NCI-H226 (cell line): ENCODE results near the gene GPR4.
"Not testable (repeated sequence)": the region's sequence is repeated elsewhere in the genome, so short reads cannot be mapped to it uniquely, and the experiment has no call there.

Experiments
- DNase-seq: peaks from one replicate; pipeline ENCODE4 v3.0.0-alpha.2; 2015

The GPR4 gene

DNA sequence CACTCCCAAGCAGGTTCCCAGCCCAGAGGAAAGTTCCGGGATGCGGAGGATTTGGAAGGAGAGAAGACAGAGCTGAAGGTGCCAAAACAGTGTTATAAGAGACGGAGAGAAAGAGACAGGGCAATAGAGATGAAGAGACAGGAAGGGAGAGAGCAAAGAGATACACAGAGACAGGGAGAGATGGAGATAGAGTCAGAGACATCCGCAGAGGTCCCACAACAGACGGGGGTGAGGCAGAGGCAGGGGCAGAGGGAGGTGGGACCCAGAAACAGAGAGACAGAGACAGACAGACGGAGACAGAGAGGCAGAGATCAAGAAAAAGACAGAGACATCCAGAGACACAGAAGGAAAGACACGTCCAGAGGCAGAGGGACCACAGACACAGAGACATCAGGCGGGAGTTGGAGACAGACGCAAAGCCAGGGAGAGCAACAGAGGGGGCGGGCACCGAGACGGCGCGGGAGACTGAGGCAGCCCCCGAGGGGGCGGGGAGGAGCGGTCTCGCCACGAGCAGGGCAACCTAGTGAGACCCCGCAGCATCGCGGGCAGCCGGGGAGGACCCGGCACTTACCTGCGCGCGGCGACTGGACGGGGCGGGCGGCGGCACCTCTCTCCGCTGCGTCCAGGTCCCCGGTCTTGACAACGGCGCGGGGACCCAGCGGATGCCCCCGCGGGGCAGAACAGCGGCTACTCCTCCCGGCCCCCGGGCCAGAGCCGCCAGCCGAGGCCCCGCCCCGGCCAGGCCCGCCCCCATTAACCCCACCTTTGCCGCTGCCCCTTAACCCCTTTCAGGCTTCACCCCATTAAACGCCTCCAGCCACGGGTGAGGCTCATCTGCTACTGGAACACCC lies at the start of gene GPR4:
Gene GPR4, minus strand, starts transcription at position 689 of the 851 bp plus-strand sequence. CDS start 10,346 bp downstream, outside the sequence.
- DNase-seq = no peak

DNA sequence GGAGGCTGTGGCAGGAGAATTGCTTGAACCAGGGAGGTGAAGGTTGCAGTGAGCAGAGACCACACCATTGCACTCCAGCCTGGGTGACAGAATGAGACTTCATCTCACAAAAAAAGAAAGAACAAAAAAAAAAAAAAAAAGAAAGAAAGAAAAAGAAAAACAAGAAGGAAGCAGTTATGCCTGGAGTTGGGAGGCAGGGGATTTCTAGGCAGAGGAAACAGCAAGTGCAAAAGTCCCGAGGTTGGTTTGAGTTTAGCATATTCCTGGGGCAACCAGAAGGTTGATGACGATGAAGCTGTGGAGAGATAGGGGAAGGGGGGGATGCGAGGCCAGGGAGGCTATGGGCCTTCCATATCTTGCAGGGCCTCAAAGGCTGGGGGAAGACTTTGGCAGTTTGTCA lies 48.7 kb upstream of the GPR4 start:
- DNase-seq = no peak

DNA sequence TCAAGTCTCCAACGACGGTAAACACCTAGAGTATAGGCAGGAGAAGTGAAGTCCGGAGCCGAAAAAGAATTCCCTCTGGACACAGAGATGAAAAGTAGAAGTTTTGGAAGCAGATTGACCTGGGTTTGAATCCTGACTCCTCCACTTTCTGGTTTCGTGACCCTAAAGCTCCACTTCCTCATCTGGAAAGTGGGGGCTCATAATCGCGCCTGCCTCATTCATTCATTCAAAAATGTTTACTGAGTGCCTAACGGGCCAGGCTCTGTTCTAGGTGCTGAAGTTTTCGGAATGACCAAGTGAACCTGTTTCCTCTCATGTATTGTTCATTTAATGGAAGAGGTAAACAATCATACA lies 44.3 kb upstream of the GPR4 start:
- no peak for DNase-seq

DNA sequence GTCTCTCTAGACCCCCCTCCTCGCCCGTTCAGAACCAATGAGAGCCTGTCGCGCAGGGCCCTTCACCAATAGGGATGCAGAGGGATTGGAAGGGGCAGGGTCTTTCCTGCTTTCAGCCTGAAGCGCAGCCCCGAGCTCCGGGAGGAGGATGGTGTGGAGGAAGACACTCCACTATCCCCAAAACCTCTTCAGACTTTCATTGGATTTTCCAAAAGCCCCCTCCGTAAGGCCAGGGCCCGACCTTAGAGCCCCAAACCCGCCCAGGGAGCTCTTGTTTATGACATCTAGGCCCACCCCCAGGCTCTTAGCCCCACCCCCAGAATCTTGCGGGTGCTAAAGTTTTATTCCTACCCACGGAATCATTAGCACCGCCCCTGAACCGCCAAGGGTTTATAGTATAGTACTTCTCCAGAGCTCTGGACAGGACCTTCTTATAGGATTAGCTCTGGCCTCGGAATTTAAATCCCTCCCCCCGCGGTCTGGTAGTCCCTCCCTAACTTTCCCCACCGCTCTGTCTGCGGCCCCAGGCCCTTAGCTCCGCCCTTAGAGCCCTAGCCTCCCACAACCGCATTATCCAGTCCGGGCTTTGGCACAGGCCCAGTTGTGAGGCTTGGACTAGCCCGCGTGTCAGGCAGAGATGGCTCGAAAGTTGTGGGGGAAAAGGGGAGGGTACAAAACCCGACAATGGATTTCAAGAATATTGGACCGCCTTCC lies 43.8 kb upstream of the GPR4 start:
- DNase-seq = peak; percentile 98

DNA sequence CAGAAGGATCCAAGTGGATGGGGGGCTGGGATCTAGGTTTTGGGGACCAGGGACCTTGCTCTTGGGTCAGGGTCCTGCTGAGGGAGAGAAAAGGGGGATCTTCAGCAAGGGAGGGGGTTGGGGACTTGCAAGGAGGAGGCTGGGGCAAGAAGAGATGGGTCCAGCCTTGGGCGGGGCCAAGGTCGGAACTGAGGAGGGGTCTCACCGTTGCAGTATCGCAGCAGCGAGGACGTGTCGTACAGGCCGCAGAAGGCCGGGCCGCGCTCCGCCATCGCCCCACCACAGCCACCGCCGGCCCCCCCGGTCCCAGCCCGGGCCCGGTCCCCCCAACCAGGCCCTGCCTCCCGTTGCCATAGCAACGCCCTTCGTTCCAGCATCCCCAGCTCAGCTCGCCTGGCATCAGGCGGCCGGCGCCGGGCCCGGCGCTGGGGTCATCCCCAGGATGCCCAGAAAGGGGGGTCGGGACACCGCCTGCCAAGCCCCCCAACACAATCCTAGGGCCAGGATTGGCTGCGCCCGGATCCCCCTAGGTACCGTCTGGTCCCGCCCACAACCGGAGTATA lies 43.1 kb upstream of the GPR4 start:
- DNase-seq = no peak

DNA sequence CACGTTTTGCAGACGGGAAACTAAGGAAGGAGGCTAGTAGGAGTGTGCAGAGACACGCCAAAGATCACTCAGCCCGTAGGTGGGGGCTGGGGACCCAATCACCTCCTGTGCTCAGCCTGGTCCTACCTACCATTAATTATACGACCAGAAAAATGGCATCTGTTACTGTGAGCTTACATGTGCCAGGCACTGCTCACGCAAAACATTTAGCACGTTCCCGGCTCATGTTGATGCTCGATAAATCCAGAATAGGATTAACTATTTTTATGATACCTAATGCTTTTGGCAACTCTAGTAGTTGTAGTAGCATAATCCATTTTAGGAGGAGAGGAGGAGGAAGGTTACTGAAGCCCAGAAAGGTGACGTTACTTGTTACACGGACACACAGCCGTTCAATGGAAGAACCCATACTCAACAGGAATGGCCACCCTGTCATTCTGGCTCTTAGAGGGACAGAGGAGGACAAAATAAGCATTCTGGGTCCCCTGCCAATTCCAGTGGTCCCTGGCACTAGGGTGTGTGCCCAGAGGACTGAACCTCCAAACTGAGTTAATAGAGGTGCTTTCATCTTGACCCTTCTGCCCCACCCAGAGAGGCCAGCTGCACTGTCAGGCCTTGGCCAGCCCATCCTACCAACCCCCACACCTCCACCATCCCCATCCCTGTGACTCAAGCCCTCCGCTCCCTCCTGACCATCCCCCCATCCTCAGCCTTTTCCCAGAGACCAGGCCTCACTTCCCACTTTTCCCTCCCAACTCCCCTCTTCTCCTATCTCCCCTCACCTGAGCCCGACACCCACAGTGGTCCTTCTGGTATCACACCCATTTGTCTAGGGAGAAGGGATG lies 42.1 kb upstream of the GPR4 start:
- DNase-seq = no peak

DNA sequence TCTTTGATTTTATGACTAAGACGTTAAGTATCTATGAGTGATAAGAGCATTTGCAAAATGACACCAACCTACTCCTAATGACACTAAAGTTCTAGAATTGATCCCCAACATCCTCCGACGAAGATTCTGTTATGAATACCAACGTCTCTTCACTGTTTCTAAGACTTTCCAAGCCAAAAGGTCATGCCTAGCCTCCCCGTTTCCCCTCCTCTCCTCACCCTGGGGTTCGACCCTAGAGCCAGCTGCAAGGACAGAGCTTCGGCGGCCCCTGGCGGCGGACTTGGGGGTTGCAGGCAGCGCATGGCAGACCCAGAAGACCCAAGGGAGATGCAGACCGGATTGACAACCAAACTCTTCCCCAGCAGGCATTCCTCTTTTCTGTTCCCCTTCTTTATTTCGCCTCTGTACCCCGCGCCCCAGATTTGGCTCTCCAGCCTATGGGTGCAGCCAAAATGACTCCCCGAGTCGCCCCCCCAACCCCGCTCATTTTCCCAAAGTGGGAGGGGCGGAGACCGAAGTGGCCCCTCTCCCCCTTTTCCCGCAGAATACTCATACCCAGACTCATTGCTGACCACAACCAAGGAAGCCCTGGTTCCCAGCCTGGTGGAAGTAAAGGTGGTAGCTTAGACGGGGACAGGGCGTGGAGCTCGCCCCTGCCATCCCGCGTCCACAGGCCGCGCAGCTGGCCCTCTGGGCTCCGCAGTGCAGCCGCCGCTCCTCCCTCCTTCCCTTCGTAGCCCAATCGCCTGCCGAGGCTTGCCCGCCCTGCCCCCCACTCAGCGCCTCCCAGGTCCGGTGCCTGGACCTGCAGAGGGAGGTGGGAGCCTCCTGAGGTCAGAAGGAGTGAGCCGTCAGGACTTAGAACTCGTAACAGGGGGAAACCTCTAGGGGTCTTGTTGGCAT lies 41.3 kb upstream of the GPR4 start:
- DNase-seq = peak; percentile 68

DNA sequence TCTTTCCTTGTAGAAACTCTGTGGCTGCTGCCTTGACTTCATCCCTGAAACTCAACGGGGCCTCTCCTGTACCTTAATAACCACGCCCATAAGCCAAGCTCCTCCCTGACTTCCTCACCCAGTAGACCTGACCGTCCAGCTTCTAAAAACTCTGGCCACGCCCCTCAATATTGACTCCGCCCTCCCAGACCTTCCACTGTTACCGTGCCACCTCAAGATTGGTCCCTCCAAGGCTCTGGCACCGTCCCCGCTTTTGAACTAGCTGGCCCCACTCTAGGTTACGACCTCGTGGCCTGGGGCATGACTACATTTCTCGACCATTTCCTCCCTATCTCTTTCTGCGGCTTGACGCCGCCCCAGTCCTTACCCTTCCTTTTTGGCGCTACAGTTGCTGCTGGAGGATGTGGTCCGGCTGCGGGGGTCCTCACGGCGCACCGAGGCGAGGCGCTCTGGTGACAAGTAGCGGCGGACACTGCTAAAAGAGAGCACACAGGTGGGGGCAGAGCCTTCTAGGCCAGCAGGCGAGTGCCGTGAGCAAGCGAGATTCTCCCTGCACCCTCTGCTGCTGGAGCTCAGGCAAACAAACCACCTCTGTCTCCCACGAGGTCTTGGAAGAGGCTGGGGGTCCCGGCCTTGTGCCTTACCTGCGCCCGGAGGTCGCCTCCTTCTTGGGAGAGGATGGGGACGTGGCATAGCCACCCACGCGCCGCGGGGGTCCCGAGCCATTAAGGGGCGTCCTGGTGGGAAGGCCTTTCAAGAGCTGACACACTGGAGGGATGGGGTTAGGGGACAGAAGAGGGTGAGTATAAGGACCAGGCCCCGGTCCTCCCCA lies 39.5 kb upstream of the GPR4 start:
- DNase-seq = peak; percentile 96

DNA sequence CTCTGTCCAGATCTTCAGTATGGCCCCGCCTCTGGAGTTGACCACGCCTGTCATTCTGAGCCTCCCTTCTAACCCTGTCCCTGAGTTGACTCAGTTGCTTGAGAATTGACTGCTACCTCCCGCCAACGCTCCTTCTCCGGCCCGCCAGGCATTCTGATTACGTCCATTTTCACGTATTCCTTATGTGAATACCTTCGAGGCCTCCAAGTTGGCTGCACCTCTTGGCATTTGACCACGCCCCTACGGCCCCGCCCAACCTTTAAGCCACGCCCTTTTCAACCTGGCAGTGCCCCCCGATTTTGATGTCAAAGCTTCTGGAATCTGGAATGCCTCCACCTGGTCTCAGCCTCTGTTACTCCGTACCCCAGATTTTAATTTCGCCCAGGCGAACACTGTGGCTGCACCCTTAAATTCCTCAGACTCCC lies 38.8 kb upstream of the GPR4 start:
- peak; percentile 48 for DNase-seq

DNA sequence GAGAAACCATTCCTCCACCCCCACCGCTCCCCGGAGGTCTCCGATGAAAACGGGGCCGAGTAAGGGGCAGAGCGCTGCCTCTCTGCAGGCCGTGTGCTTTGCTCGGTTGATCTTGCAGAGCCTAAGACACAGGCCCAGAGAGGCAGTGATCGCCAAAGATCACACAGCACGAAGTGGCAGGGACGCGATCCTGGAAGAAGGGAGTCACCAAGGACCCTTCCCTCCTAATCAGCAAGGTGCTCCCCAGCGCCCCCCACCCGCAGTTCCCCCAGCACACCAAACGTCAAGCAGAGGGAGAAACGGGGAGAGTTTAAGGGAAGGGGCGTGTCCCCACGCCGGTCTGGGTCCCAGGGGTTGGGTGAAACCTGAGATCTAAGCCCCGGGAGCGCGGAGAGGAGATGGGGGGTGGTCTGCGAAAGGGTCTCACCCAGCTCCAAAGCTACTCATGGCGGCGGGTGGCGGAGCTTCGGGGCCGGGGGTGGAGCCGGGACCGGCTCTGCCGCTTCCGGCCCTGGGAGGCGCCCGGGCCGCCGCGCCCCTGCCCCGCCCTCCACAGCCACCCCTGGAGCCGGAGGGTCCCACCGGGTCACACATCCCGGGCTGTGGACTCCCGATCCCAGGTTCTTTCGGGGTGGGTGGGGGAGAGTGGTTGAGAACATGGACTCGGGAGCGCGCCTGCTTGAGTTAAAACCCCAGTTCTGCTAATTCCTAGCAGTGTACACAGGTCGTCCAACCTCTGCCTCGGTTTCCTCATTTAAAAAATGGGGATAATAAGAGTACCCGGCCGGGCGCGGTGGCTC lies 37.1 kb upstream of the GPR4 start, which contains the start of gene EML2:
Gene EML2, minus strand, starts transcription at position 468 of the 800 bp plus-strand sequence. Its CDS starts 21 bp downstream, at position 447.
- peak; percentile 19 for DNase-seq

DNA sequence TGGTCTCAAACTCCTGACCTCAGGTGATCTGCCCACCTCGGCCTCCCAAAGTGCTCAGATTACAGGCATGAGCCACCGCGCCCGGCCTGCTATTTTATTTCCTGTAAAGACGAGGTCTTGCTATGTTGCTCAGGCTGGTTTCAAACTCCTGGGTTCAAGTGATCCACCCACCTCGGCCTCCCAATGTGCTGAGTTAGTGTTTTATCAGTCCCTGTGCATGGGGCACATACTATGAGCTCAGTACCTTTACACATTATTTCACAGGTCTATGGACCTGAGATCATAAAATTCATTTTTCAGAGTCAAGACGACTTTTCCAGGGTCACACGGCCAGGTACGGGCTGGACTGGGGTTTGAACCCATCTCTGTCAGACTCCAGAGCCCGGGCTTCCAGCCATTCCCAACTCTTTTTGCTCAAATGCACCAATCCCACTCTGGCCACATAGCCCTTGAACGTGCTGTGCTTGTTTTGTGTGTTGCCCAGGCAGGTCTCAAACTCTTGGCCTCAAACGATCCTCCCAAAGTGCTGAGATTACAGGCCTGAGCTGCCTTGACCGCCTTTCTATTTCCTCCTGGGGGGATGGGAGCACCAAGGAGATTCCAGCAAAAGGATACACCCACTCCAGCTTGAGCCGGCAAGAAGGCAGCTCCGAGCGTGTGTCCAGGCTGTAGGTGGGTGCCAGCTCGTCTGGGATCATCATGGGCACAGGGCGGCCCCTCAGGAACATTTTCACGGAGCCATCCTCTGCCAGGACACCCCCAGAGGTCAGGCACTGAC lies 36.1 kb upstream of the GPR4 start:
- peak; percentile 28 for DNase-seq

DNA sequence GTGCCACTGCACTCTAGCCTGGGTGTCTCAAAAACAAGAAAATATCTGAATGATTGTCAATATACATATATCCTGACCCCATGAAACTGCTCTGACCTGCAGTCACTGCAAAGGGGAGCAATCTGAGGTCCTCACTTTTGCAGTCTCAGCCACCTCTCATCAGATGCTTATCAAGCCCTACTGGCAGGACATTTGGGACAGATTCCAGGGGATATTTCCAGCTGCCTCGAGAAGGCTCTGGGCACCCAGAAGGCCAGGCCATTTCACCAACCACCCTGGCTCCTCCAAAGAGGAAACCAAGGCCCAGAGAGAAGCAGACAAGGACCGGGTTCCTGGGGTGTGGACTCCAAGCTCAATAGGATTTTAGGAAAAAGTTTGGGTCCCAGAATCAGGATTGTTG lies 34.9 kb upstream of the GPR4 start:
- no peak for DNase-seq

DNA sequence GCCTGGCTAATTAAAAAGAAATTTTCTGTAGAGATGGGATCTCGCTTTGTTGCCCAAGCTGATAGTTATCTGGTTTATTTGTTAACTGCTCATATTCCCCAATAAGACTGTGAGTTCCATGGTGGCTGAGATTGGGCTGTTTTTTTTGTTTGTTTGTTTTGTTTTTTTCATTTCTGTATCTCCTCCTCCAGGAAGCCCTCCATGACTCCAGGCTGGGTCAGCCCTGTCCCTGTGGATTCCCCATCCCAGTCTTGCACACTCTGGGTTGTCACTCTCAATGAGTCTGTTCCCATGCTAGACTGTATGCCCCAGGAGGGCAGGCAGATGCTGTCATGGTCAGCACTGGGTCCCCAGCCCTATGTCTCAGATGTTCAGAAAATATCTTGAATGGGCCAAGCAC lies 34.3 kb upstream of the GPR4 start:
- no peak for DNase-seq

DNA sequence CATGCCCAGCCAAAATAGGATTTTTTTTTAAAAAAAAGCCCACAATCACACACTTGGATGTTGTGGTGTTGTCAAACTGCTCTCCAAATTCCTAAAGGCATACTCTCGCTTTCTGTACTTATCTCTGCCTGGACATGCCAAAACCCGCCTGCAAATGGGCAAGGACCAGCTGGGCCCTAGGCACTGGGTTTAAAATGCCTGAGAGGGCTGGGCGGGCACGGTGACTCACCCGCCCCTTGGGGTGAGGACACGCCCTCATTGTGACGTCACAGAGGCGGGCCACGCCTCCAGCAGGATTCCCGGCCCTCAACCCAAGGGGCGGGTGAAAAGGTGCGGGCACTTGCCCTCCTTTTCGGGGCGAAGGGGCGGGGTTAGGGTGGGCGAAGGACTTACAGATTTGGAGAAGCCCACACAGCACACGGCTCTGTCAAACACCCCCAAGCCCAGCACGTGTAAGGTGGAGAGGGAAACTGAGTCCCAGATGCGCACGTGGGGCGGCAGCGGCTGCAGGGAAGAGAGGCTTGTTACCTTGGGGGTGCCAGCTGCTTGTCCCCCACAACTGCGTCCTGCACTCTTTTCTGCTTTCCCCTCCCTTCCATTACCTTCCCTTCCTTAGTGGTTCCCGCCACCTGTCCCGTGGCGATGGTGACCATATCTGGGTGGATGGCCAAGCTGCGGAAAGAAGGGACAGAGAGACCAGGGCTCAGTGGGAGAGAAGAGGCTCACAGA lies 30.6 kb upstream of the GPR4 start:
- peak; percentile 97 for DNase-seq

DNA sequence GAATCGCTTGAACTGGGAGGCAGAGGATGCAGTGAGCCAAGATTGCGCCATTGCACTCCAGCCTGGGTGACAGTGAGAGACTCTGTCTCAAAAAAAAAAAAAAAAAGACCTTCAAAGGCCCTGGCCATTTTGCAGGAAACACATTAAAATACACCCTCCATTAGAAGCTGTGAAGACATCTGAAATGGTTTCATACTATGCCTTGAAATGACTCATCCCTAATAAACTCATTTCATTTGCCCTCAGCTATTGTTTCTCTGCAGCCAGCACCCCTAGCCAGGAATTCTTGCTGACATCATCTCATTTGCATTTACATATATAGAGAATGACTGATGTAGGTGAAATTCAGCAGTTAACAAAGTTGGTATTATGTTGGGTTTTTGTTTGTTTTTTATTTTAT lies 28.5 kb upstream of the GPR4 start:
- DNase-seq = peak; percentile 89

DNA sequence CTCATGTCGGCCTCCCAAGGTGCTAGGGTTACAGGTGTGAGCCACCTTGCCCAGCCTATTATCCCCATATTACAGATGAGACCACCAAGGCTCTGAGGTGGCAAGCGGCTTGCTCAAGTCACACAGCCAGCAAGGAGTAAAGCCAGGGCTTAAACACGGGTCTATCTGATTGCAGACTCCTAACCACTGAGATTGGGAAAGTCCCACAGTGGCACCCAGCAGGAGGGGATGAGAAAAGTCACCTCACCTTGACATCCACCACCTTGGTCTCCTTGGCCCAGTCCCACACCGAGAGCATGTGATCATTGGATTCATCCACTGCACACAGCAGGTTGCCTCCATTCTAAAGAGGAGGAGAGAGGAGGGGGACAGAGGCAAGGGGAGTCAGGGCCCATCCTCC lies 27.7 kb upstream of the GPR4 start:
- DNase-seq = no peak

DNA sequence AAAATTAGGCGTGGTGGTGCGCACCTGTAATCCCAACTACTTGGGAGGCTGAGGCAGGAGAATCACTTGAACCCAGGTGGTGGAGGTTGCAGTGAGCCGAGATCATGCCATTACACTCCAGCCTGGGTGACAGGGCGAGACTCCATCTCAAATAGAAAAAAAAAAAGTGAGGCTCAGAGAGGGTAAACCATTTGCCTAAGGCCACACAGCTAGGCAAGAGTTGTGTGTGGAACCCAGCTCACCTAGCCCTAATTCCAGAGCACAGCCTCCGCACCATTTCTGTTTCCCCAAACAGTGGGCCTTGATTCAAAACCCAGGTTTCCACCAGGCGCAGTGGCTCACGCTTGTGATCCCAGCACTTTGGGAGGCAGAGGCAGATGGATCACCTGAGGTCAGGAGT lies 26.2 kb upstream of the GPR4 start:
- DNase-seq = not testable (repeated sequence)

DNA sequence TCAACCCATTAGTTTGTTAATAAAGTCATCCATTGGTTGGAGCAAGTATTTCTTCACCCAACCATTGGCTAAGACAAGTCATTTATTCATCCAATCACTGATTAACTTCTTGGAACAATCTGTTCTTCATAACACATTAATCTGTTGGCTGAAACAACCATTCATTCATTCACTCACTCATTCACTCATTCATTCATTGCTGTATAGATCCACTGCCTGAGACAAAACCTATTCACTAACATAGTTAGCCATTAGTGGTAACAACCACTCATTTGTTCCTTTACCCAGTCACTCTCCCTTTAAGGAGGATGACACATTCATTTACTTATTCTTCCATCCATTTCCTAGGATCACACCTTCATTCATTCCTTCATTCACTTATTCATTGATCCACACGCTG lies 22.0 kb upstream of the GPR4 start:
- DNase-seq = no peak
